ENCODE data around the gene CYTIP.

GRCh38 chr2:157375384-157375783, 68.5 kb downstream of the CYTIP start:
- TF ChIP-seq EZH2 (IDR thresholded peaks at IDR 0.05; ENCODE audit: borderline replicate concordance, insufficient read depth, low read length, poor library complexity, severe bottlenecking), result no peak
- TF ChIP-seq, protein P1, sequence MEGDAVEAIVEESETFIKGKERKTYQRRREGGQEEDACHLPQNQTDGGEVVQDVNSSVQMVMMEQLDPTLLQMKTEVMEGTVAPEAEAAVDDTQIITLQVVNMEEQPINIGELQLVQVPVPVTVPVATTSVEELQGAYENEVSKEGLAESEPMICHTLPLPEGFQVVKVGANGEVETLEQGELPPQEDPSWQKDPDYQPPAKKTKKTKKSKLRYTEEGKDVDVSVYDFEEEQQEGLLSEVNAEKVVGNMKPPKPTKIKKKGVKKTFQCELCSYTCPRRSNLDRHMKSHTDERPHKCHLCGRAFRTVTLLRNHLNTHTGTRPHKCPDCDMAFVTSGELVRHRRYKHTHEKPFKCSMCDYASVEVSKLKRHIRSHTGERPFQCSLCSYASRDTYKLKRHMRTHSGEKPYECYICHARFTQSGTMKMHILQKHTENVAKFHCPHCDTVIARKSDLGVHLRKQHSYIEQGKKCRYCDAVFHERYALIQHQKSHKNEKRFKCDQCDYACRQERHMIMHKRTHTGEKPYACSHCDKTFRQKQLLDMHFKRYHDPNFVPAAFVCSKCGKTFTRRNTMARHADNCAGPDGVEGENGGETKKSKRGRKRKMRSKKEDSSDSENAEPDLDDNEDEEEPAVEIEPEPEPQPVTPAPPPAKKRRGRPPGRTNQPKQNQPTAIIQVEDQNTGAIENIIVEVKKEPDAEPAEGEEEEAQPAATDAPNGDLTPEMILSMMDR (IDR thresholded peaks at IDR 0.05; ENCODE audit: poor library complexity, severe bottlenecking), result no peak
- no peak for TF ChIP-seq RAD21 (conservative IDR thresholded peaks at IDR 0.05)
